WTC11 (cell line): ENCODE data around the gene MCUB. TPM values are rescaled to one million over a fixed set of nuclear protein-coding genes. Genes with fewer than 3 reads are reported as not detected.

Experiments used
- ATAC-seq: fragments of 200-7000 bp; cut with Tn5 transposase; 2 replicates; pipeline ENCODE4 v1.10.0; 2021; ENCODE audit warnings: mild to moderate bottlenecking, moderate library complexity
- CTCF ChIA-PET: fragments of 300-600 bp; sonication (Branson Sonifier 250); formaldehyde crosslinking; loops from one replicate; lab custom pipeline; 2021; ENCODE audit warnings: antibody characterized with exemption; lab: Charles Lee
- POLR2A ChIA-PET: fragments of 350-600 bp; sonication (Branson Sonifier 250); formaldehyde crosslinking; loops from one replicate; lab custom pipeline; 2021; ENCODE audit warnings: antibody characterized with exemption; lab: Charles Lee
- DNase-seq: peaks from one replicate; pipeline ENCODE4 v3.0.0; 2021; ENCODE audit warnings: low spot score
- H3K27ac Mint-ChIP-seq: 2 replicates; pipeline ENCODE4 v1.8.0; 2021; ENCODE audit warnings: mixed read lengths
- H3K27me3 Mint-ChIP-seq: 2 replicates; pipeline ENCODE4 v1.8.0; 2021; ENCODE audit warnings: low read depth, mild to moderate bottlenecking, moderate library complexity, mixed read lengths
- H3K36me3 Mint-ChIP-seq: 2 replicates; pipeline ENCODE4 v1.8.0; 2021; ENCODE audit warnings: mixed read lengths
- H3K4me1 Mint-ChIP-seq: 2 replicates; pipeline ENCODE4 v1.8.0; 2022; ENCODE audit warnings: mixed read lengths
- H3K4me3 Mint-ChIP-seq: 2 replicates; pipeline ENCODE4 v1.8.0; 2021; ENCODE audit warnings: mild to moderate bottlenecking, moderate library complexity, mixed read lengths
- H3K9me3 Mint-ChIP-seq: 2 replicates; pipeline ENCODE4 v1.8.0; 2021; ENCODE audit warnings: mixed read lengths
- ELF4 ChIP-seq: sonication (generic); formaldehyde crosslinking; IDR thresholded peaks from 2 replicates; pipeline ENCODE4 v1.8.1; 2022; ENCODE audit warnings: low read depth, mild to moderate bottlenecking, moderate library complexity, missing genetic modification reagents
- ETV6 ChIP-seq: sonication (generic); formaldehyde crosslinking; IDR thresholded peaks from 2 replicates; pipeline ENCODE4 v1.8.1; 2022; ENCODE audit warnings: mild to moderate bottlenecking, missing genetic modification reagents
- FOXJ3 ChIP-seq: sonication (generic); formaldehyde crosslinking; IDR thresholded peaks from 2 replicates; pipeline ENCODE4 v1.9.0; 2021; ENCODE audit warnings: missing genetic modification reagents, mild to moderate bottlenecking, borderline replicate concordance
- FOXK1 ChIP-seq: sonication (generic); formaldehyde crosslinking; IDR thresholded peaks from 2 replicates; pipeline ENCODE4 v1.8.0; 2022; ENCODE audit warnings: mild to moderate bottlenecking, moderate library complexity, missing genetic modification reagents
- JUN ChIP-seq: sonication (generic); formaldehyde crosslinking; IDR thresholded peaks from 2 replicates; pipeline ENCODE4 v1.8.0; 2023; ENCODE audit warnings: mild to moderate bottlenecking, missing genetic modification reagents
- NFATC4 ChIP-seq: fragments of 250-450 bp; sonication (Bioruptor Pico); IDR thresholded peaks from 2 replicates; pipeline ENCODE4 v1.9.0; 2021; ENCODE audit warnings: mild to moderate bottlenecking
- NFE2L1 ChIP-seq: sonication (generic); formaldehyde crosslinking; IDR thresholded peaks from 2 replicates; pipeline ENCODE4 v1.8.1; 2023; ENCODE audit warnings: missing genetic modification reagents
- NFYB ChIP-seq: sonication (generic); formaldehyde crosslinking; conservative IDR thresholded peaks from 2 replicates; pipeline ENCODE4 v1.8.0; 2022; ENCODE audit warnings: low read depth, missing genetic modification reagents
- PRRX2 ChIP-seq: fragments of 250-450 bp; sonication (Bioruptor Pico); IDR thresholded peaks from 2 replicates; pipeline ENCODE4 v1.8.0; 2021; ENCODE audit warnings: mild to moderate bottlenecking
- RELA ChIP-seq: sonication (generic); formaldehyde crosslinking; IDR thresholded peaks from 2 replicates; pipeline ENCODE4 v1.8.1; 2022; ENCODE audit warnings: missing genetic modification reagents, mild to moderate bottlenecking, borderline replicate concordance
- SOX15 ChIP-seq: fragments of 250-450 bp; sonication (Bioruptor Pico); IDR thresholded peaks from 2 replicates; pipeline ENCODE4 v1.9.0; 2021; ENCODE audit warnings: mild to moderate bottlenecking
- TCF7 ChIP-seq: sonication (generic); formaldehyde crosslinking; IDR thresholded peaks from 2 replicates; pipeline ENCODE4 v1.8.0; 2022; ENCODE audit warnings: mild to moderate bottlenecking, low read depth, missing genetic modification reagents, moderate library complexity
- ZNF121 ChIP-seq: sonication (generic); formaldehyde crosslinking; IDR thresholded peaks from 2 replicates; pipeline ENCODE4 v1.8.0; 2023; ENCODE audit warnings: missing genetic modification reagents
- ZNF138 ChIP-seq: sonication (generic); formaldehyde crosslinking; conservative IDR thresholded peaks from 2 replicates; pipeline ENCODE4 v1.8.1; 2022; ENCODE audit warnings: mild to moderate bottlenecking, moderate library complexity, missing genetic modification reagents
- ZNF263 ChIP-seq: sonication (generic); formaldehyde crosslinking; IDR thresholded peaks from 2 replicates; pipeline ENCODE4 v1.8.1; 2022; ENCODE audit warnings: low read depth, mild to moderate bottlenecking, moderate library complexity, missing genetic modification reagents
- ZNF317 ChIP-seq: sonication (generic); formaldehyde crosslinking; IDR thresholded peaks from 2 replicates; pipeline ENCODE4 v1.8.1; 2023; ENCODE audit warnings: low read depth, mild to moderate bottlenecking, moderate library complexity, missing genetic modification reagents, borderline replicate concordance
- ZNF396 ChIP-seq: fragments of 250-450 bp; sonication (Bioruptor Pico); IDR thresholded peaks from 2 replicates; pipeline ENCODE4 v1.8.0; 2021; ENCODE audit warnings: mild to moderate bottlenecking, moderate library complexity, borderline replicate concordance
- ZNF423 ChIP-seq: fragments of 250-450 bp; sonication (Bioruptor Pico); IDR thresholded peaks from 2 replicates; pipeline ENCODE4 v2.1.2; 2022; ENCODE audit warnings: mild to moderate bottlenecking, moderate library complexity
- total RNA-seq: library from RNA; stranded (reverse); gene quantifications from 3 replicates; pipeline ENCODE4 v1.2.3, GENCODE V29; 2021
- TF ChIP-seq, protein P1 (sequence below): sonication (generic); formaldehyde crosslinking; IDR thresholded peaks from 2 replicates; pipeline ENCODE4 v1.8.1; 2023; ENCODE audit warnings: mild to moderate bottlenecking, missing genetic modification reagents, moderate library complexity
- TF ChIP-seq, protein P2 (sequence below): sonication (generic); formaldehyde crosslinking; IDR thresholded peaks from 2 replicates; pipeline ENCODE4 v1.8.1; 2022; ENCODE audit warnings: low read depth, mild to moderate bottlenecking, moderate library complexity, missing genetic modification reagents, borderline replicate concordance
- TF ChIP-seq, protein P3 (sequence below): sonication (generic); formaldehyde crosslinking; IDR thresholded peaks from 2 replicates; pipeline ENCODE4 v1.8.0; 2022; ENCODE audit warnings: missing genetic modification reagents
- TF ChIP-seq, protein P4 (sequence below): sonication (generic); formaldehyde crosslinking; IDR thresholded peaks from 2 replicates; pipeline ENCODE4 v1.8.1; 2023; ENCODE audit warnings: mild to moderate bottlenecking, missing genetic modification reagents, borderline replicate concordance
- TF ChIP-seq, protein P5 (sequence below): fragments of 250-450 bp; sonication (Bioruptor Pico); IDR thresholded peaks from 2 replicates; pipeline ENCODE4 v1.9.0; 2021; ENCODE audit warnings: mild to moderate bottlenecking

Gene MCUB
- total RNA-seq, 1 experiment from 2014 or later, result 26.8 TPM

DNA sequence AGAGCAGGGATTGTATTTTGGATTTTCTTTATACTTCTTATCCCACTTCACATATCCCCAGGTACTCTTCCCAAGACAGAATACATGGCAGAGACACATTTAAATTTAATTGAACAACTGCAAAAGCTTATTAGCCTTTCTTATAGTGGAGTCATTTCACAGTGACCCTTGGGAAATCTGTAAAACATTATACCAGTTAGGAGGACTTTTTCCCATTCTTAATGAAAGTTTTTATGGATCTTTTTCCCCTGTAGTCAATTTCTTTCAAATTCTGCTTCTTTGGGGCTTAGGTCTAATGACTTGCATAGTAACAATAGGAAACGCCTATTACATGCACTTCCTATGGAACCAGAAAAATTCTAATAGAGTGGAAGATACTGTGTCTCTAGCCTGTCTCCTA, 14.6 kb upstream of the MCUB start:
- Mint-ChIP-seq H3K27me3 (no peaks in the 10 kb centered on the region), H3K4me3 (no peak overlapping the region), H3K4me1 (no peaks in the 10 kb centered on the region), H3K9me3 (no peaks in the 10 kb centered on the region), H3K27ac (no peak overlapping the region), H3K36me3 (peaks cover under 1% of the 10 kb centered on the region; the same call in 1 of the 2 replicates)
- ATAC-seq (no peak), DNase-seq (no peak)
- ChIA-PET CTCF (no interaction called here), POLR2A (no interaction called here)
- no peak for TF ChIP-seq NFYB (CRISPR knock-in tag)

DNA sequence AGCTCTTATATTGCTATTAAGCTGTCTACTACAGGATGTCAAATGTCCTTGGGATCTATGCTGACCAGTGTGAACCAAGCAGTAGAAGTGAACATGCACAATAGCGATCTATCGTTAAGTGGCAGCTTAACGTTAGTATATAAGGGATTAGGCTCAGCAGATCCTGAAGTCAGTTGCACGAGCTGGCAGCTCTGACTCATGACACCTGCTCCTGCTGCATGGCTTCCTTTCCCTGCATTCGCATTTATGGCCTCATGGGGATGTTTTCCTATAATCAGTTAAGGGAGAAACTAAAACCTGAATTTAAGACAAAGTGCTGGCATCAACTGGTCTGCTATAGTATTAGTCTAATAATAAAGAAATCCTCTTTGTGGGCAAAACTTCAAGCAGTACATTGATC, 12.7 kb upstream of the MCUB start:
- CTCF ChIA-PET, result no interaction called here
- TF ChIP-seq RELA (CRISPR knock-in tag) (no peak), ZNF423 (CRISPR knock-in tag) (no peak), ZNF263 (no peak), FOXJ3 (no peak), ZNF317 (CRISPR knock-in tag) (no peak), ELF4 (CRISPR knock-in tag) (no peak), ETV6 (CRISPR knock-in tag) (no peak), PRRX2 (no peak), NFE2L1 (CRISPR knock-in tag) (no peak), ZNF396 (CRISPR knock-in tag) (no peak)
- TF ChIP-seq, protein P1, sequence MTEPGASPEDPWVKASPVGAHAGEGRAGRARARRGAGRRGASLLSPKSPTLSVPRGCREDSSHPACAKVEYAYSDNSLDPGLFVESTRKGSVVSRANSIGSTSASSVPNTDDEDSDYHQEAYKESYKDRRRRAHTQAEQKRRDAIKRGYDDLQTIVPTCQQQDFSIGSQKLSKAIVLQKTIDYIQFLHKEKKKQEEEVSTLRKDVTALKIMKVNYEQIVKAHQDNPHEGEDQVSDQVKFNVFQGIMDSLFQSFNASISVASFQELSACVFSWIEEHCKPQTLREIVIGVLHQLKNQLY (CRISPR knock-in tag), result no peak
- TF ChIP-seq, all 79 proteins: peak for 0
- Mint-ChIP-seq H3K4me1 (no peaks in the 10 kb centered on the region), H3K9me3 (no peaks in the 10 kb centered on the region), H3K4me3 (no peak overlapping the region), H3K27ac (no peak overlapping the region), H3K27me3 (no peaks in the 10 kb centered on the region), H3K36me3 (no peaks in the 10 kb centered on the region)
- DNase-seq, result no peak
- POLR2A ChIA-PET, result no interaction called here
- ATAC-seq, result no peak

DNA sequence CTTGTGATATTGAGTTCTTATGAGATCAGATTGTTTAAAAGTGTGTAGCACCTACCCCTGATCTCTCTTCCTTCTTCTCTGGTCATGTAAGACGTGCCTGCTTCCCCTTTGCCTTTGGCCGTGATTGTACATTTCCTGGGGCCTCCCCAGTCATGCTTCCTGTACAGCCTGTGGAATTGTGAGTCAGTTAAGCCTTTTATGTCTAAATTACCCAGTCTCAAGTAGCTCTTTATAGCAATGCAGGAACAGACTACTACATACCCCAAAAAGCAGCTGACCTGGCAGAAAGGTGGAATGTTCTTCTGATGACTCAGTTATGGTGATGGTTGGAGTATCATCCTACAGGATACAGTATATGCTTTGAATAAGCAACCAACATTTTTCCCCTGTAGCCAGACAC, 11.4 kb upstream of the MCUB start:
- no peak overlapping the region for H3K27ac Mint-ChIP-seq
- ATAC-seq (no peak), DNase-seq (no peak)
- no peaks in the 10 kb centered on the region for H3K27me3 Mint-ChIP-seq
- H3K9me3 Mint-ChIP-seq, result no peaks in the 10 kb centered on the region
- POLR2A ChIA-PET, result no interaction called here
- H3K4me1 Mint-ChIP-seq, result peaks cover 7% of the 10 kb centered on the region
- no peaks in the 10 kb centered on the region for H3K36me3 Mint-ChIP-seq
- no peak overlapping the region for H3K4me3 Mint-ChIP-seq
- CTCF ChIA-PET, result no interaction called here
- TF ChIP-seq, protein P2, sequence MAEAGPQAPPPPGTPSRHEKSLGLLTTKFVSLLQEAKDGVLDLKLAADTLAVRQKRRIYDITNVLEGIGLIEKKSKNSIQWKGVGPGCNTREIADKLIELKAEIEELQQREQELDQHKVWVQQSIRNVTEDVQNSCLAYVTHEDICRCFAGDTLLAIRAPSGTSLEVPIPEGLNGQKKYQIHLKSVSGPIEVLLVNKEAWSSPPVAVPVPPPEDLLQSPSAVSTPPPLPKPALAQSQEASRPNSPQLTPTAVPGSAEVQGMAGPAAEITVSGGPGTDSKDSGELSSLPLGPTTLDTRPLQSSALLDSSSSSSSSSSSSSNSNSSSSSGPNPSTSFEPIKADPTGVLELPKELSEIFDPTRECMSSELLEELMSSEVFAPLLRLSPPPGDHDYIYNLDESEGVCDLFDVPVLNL (CRISPR knock-in tag), result no peak
- TF ChIP-seq ZNF138 (no peak), ZNF423 (CRISPR knock-in tag) (no peak), NFATC4 (CRISPR knock-in tag) (no peak), TCF7 (CRISPR knock-in tag) (no peak), ZNF121 (no peak), SOX15 (CRISPR knock-in tag) (no peak), FOXK1 (no peak), RELA (CRISPR knock-in tag) (no peak), JUN (CRISPR knock-in tag) (no peak)
- TF ChIP-seq, protein P3, sequence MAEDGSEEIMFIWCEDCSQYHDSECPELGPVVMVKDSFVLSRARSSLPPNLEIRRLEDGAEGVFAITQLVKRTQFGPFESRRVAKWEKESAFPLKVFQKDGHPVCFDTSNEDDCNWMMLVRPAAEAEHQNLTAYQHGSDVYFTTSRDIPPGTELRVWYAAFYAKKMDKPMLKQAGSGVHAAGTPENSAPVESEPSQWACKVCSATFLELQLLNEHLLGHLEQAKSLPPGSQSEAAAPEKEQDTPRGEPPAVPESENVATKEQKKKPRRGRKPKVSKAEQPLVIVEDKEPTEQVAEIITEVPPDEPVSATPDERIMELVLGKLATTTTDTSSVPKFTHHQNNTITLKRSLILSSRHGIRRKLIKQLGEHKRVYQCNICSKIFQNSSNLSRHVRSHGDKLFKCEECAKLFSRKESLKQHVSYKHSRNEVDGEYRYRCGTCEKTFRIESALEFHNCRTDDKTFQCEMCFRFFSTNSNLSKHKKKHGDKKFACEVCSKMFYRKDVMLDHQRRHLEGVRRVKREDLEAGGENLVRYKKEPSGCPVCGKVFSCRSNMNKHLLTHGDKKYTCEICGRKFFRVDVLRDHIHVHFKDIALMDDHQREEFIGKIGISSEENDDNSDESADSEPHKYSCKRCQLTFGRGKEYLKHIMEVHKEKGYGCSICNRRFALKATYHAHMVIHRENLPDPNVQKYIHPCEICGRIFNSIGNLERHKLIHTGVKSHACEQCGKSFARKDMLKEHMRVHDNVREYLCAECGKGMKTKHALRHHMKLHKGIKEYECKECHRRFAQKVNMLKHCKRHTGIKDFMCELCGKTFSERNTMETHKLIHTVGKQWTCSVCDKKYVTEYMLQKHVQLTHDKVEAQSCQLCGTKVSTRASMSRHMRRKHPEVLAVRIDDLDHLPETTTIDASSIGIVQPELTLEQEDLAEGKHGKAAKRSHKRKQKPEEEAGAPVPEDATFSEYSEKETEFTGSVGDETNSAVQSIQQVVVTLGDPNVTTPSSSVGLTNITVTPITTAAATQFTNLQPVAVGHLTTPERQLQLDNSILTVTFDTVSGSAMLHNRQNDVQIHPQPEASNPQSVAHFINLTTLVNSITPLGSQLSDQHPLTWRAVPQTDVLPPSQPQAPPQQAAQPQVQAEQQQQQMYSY (CRISPR knock-in tag), result no peak
- TF ChIP-seq, protein P4, sequence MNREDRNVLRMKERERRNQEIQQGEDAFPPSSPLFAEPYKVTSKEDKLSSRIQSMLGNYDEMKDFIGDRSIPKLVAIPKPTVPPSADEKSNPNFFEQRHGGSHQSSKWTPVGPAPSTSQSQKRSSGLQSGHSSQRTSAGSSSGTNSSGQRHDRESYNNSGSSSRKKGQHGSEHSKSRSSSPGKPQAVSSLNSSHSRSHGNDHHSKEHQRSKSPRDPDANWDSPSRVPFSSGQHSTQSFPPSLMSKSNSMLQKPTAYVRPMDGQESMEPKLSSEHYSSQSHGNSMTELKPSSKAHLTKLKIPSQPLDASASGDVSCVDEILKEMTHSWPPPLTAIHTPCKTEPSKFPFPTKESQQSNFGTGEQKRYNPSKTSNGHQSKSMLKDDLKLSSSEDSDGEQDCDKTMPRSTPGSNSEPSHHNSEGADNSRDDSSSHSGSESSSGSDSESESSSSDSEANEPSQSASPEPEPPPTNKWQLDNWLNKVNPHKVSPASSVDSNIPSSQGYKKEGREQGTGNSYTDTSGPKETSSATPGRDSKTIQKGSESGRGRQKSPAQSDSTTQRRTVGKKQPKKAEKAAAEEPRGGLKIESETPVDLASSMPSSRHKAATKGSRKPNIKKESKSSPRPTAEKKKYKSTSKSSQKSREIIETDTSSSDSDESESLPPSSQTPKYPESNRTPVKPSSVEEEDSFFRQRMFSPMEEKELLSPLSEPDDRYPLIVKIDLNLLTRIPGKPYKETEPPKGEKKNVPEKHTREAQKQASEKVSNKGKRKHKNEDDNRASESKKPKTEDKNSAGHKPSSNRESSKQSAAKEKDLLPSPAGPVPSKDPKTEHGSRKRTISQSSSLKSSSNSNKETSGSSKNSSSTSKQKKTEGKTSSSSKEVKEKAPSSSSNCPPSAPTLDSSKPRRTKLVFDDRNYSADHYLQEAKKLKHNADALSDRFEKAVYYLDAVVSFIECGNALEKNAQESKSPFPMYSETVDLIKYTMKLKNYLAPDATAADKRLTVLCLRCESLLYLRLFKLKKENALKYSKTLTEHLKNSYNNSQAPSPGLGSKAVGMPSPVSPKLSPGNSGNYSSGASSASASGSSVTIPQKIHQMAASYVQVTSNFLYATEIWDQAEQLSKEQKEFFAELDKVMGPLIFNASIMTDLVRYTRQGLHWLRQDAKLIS (CRISPR knock-in tag), result no peak
- TF ChIP-seq, protein P5, sequence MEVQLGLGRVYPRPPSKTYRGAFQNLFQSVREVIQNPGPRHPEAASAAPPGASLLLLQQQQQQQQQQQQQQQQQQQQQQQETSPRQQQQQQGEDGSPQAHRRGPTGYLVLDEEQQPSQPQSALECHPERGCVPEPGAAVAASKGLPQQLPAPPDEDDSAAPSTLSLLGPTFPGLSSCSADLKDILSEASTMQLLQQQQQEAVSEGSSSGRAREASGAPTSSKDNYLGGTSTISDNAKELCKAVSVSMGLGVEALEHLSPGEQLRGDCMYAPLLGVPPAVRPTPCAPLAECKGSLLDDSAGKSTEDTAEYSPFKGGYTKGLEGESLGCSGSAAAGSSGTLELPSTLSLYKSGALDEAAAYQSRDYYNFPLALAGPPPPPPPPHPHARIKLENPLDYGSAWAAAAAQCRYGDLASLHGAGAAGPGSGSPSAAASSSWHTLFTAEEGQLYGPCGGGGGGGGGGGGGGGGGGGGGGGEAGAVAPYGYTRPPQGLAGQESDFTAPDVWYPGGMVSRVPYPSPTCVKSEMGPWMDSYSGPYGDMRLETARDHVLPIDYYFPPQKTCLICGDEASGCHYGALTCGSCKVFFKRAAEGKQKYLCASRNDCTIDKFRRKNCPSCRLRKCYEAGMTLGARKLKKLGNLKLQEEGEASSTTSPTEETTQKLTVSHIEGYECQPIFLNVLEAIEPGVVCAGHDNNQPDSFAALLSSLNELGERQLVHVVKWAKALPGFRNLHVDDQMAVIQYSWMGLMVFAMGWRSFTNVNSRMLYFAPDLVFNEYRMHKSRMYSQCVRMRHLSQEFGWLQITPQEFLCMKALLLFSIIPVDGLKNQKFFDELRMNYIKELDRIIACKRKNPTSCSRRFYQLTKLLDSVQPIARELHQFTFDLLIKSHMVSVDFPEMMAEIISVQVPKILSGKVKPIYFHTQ (CRISPR knock-in tag), result no peak
